HG02840 (cell line): ENCODE results near the gene PHF20.
"Not testable (repeated sequence)": the region's sequence is repeated elsewhere in the genome, so short reads cannot be mapped to it uniquely, and the experiment has no call there.

ENCODE experiments used
- ATAC-seq: cut with Tn5 transposase; IDR thresholded peaks from one replicate; pipeline ENCODE4 v1.9.1; 2021; ENCODE audit warnings: mild to moderate bottlenecking, moderate library complexity, moderate number of reproducible peaks; ENCODE audit not compliant: unreplicated experiment, low FRiP score

PHF20 gene

GRCh38 chr20:35959291-35959690 is 187.5 kb downstream of the PHF20 start:
- not testable (repeated sequence) for ATAC-seq

DNA sequence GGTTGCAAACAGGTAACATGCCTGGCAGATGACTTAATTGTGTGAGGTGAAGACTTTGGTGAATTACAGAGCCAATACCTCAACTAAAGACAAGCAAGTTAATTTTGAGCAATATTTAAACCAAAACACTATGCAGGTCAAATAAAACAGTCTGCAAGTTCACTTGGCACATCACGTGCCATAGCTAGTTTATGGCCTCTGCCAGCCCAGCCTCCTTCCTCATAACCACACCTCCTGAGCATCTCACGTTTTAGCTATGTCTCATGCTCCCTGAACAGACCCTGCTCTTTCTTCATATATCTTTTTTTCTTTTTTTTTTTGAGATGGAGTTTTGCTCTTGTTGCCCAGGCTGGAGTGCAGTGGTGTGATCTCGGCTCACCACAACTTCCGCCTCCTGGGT is 192.1 kb downstream of the PHF20 start:
- no peak for ATAC-seq

GRCh38 chr20:35967979-35968640 is 196.3 kb downstream of the PHF20 start, which contains the start of gene CNBD2:
CNBD2 (plus strand) TSS chr20:35968590; CDS start chr20:35968763, 173 bp downstream.
- ATAC-seq, result no peak

GRCh38 chr20:35968930-35969329 is 197.1 kb downstream of the PHF20 start:
- no peak for ATAC-seq

GRCh38 chr20:35971981-35972380 is 200.2 kb downstream of the PHF20 start:
- no peak for ATAC-seq

- no peak for ATAC-seq
These were observed 200.6 kb downstream of the PHF20 start for GRCh38 chr20:35972462-35972861.

DNA sequence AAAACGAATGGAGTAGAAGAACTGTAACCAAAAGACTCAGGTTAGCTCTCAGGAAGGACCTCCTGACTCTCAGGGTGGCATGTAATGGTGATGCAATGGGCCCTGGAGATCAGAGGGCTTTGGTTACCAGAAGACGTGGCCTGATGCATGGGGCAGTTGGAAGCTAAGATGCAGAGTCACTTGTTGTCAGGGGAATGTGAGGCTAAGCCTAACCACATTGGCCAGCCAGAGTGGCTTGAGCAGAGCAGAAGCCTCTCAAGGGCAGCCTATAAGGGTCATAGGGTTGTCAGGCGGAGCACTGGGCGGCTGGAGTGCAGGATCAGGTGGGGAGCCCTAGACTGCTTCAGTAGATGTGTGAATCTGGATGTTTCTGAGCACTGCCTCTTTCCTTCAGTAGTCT is 202.4 kb downstream of the PHF20 start:
- ATAC-seq, result no peak

GRCh38 chr20:35975576-35976373 is 204.0 kb downstream of the PHF20 start:
- no peak for ATAC-seq

GRCh38 chr20:35978041-35978513 is 206.3 kb downstream of the PHF20 start:
- no peak for ATAC-seq

DNA sequence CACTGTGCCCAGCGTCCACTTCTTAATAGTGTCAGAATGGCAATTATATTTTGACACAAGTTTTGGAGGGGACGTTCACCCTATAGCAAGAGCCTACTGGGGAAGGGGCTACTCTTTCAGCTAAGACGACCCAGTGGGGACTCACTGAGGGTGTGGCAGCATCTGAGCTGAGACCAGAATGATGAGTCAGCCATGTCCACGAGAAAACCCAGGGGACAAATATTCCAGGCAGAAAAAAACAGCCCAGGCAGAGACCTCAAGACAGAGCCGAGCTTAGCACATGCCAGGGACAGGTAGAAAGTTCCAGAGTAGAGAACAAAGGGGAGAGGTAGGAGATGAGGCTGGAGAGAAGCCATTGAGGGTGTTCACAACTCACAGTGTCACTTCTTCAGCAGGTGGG is 207.7 kb downstream of the PHF20 start:
- no peak for ATAC-seq

GRCh38 chr20:35981969-35982368 is 210.2 kb downstream of the PHF20 start:
- ATAC-seq, result no peak

DNA sequence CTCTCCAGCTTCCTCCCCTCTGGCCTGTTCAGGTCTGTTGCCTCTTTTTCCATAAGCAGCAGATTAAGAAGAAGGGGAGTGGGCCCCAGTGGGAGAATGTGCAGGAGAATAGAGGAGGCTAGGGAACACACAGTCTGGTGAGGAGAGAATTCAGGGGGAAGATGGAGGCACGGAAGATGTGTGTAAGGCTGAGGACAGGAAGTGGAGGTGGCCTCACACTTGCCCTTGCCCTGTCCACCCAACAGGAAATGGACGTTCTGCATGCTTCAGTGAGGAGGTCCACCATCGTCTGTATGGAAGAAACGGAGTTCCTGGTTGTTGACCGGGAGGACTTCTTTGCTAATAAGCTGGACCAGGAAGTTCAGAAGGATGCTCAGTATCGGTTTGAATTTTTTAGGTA is 212.6 kb downstream of the PHF20 start:
- no peak for ATAC-seq

GRCh38 chr20:35985806-35986205 is 214.0 kb downstream of the PHF20 start:
- ATAC-seq, result no peak

GRCh38 chr20:35988910-35989463 is 217.2 kb downstream of the PHF20 start:
- ATAC-seq, result no peak

- ATAC-seq, result no peak
These were observed 219.4 kb downstream of the PHF20 start for GRCh38 chr20:35991142-35991771.

GRCh38 chr20:35992713-35993335 is 221.0 kb downstream of the PHF20 start:
- ATAC-seq, result no peak

GRCh38 chr20:35994994-35995453 is 223.2 kb downstream of the PHF20 start:
- no peak for ATAC-seq

DNA sequence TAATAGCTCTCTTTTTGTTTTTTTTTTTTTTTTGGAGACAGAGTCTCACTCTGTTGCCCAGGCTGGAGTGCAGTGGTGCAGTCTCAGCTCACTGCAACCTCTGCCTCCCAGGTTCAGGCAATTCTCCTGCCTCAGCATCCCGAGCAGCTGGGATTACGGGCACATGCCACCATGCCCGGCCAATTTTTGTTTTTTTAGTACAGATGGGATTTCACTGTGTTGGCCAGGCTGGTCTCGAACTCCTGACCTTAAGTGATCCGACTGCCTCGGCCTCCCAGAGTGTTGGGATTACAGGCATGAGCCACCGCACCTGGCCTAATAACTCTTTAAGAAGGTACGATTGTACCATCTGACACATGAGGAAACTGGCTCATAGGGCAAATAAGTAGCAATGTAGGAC is 224.7 kb downstream of the PHF20 start:
- not testable (repeated sequence) for ATAC-seq
